ENCODE measurements around the gene FKBP1A.

FKBP1A gene

GRCh38 chr20:1436263-1436662, 43.4 kb upstream of the FKBP1A start:
- no peak for DNase-seq (ENCODE audit: low spot score)
- ChIA-PET POLR2A (ENCODE audit: low non-redundant PET) (no interaction called here), CTCF (interaction anchor here (0.6 to 2.2 kb wide), 4 partner anchors 10 to 123 kb away, joined by 3 to 13 read pairs (median 6); no protein-coding TSS in a partner anchor)
- TF ChIP-seq, protein P1, sequence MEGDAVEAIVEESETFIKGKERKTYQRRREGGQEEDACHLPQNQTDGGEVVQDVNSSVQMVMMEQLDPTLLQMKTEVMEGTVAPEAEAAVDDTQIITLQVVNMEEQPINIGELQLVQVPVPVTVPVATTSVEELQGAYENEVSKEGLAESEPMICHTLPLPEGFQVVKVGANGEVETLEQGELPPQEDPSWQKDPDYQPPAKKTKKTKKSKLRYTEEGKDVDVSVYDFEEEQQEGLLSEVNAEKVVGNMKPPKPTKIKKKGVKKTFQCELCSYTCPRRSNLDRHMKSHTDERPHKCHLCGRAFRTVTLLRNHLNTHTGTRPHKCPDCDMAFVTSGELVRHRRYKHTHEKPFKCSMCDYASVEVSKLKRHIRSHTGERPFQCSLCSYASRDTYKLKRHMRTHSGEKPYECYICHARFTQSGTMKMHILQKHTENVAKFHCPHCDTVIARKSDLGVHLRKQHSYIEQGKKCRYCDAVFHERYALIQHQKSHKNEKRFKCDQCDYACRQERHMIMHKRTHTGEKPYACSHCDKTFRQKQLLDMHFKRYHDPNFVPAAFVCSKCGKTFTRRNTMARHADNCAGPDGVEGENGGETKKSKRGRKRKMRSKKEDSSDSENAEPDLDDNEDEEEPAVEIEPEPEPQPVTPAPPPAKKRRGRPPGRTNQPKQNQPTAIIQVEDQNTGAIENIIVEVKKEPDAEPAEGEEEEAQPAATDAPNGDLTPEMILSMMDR (conservative IDR thresholded peaks at IDR 0.05; ENCODE audit: low read depth): no peak
- no peak overlapping the region for H3K27ac ChIP-seq

DNA sequence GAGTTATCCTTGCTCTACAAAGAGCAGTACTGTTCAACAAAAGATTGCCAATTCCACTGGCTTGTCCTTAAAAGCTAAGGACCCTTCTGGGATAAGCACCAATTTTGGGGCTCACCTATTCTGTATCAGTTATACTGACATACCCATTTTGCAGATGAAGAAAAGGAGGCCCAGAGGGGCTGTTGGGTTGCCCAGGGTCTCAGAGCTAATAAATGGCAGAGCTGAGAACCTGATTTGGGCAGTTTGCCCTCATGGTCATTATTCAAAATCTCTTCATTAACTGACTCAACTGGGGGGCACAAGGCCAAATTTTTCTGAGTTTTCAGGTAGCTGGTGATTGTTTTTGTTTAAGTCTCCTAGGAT, 42.5 kb upstream of the FKBP1A start:
- POLR2A ChIA-PET (ENCODE audit: low non-redundant PET): no interaction called here
- TF ChIP-seq, protein P1 (conservative IDR thresholded peaks at IDR 0.05; ENCODE audit: low read depth): no peak

DNA sequence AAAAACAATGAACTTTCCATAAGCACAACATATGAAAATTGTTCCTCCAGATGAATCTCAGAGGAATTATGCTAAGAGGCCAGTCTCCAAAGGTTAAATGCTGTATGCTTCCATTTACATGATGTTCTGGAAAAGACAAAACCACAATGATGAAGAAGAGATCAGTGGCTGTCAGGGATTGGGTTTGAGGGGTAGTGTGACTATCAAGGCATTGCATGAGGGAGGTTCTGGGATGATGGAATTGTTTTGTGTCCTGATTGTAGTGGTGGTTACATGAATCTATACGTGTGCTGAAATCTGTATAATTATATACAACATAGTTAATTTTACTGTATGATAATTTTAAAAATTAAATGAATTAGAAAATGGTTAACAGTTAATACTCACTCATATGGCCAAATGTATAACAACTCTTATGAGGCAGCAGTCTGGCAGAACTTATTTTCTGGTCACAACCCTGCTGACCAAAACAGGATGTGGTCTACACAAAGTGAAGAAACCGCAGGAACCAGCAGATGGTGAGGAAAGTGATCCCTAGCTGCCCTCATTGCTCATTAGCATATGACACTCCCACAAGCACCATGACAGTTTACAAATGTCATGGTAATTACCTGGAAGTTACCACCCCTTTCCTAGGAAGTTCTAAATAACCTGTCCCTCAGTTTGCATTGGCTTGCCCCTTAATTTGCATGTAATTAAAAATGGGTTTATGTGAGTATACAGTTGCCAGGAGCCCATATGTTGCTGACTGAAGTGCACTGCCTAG, 41.9 kb upstream of the FKBP1A start:
- CTCF ChIA-PET: interaction anchor here (1.3 kb wide), 1 partner anchor 53 kb away, joined by 5 read pairs; no protein-coding TSS in a partner anchor
- POLR2A ChIA-PET (ENCODE audit: low non-redundant PET): no interaction called here
- TF ChIP-seq, protein P1 (conservative IDR thresholded peaks at IDR 0.05; ENCODE audit: low read depth): no peak
- peak; percentile 38 for DNase-seq (ENCODE audit: low spot score)
- H3K27ac ChIP-seq: no peak overlapping the region

More for the DNA sequence above, 42.5 kb upstream of the FKBP1A start:
- no peak for DNase-seq (ENCODE audit: low spot score)
- CTCF ChIA-PET: interaction anchor here (0.6 to 1.3 kb wide), 2 partner anchors 53 to 113 kb away, joined by 3 to 5 read pairs; no protein-coding TSS in a partner anchor
- no peak overlapping the region for H3K27ac ChIP-seq

DNA sequence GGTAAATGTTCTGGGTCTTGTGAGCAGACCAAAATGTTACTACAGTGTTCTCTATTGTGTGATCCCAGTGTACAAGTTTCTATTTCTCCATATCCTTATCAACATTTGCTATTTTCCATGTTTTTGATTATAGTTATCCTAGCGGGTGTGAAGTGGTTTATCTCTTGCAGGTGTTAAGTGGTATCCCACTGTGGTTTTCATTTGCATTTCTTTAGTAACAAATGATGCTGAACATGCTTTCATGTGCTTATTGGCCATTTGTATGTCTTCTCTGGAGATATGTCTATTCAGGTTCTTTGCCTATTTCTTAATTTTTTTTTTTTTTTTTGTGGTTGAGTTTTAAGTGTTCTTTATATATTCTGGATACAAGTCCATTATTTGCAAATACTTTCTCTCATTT, 38.3 kb upstream of the FKBP1A start:
- no peak for DNase-seq (ENCODE audit: low spot score)
- ChIA-PET POLR2A (ENCODE audit: low non-redundant PET) (no interaction called here), CTCF (no interaction called here)
- no peak overlapping the region for H3K27ac ChIP-seq
- TF ChIP-seq, protein P1 (conservative IDR thresholded peaks at IDR 0.05; ENCODE audit: low read depth): no peak

GRCh38 chr20:1430004-1430451, 37.2 kb upstream of the FKBP1A start:
- no peak overlapping the region for H3K27ac ChIP-seq
- TF ChIP-seq, protein P1 (conservative IDR thresholded peaks at IDR 0.05; ENCODE audit: low read depth): no peak
- DNase-seq (ENCODE audit: low spot score): no peak
- CTCF ChIA-PET: interaction anchor here (0.7 kb wide), 1 partner anchor 12 kb away, joined by 3 read pairs; no protein-coding TSS in a partner anchor
- POLR2A ChIA-PET (ENCODE audit: low non-redundant PET): no interaction called here

- ChIA-PET CTCF (no interaction called here), POLR2A (ENCODE audit: low non-redundant PET) (no interaction called here)
- TF ChIP-seq, protein P1 (conservative IDR thresholded peaks at IDR 0.05; ENCODE audit: low read depth): no peak
- no peak for DNase-seq (ENCODE audit: low spot score)
- H3K27ac ChIP-seq: no peak overlapping the region
Measured at GRCh38 chr20:1429143-1429728, 36.4 kb upstream of the FKBP1A start.
